CD4-positive, alpha-beta T cell treated with Interleukin-10 for 1 hour (primary cell): ENCODE data around the gene BANP.
A peak's percentile ranks its signal among the peaks of the same experiment; 100 is the strongest.
"Not testable (repeated sequence)": the region's sequence is repeated elsewhere in the genome, so short reads cannot be mapped to it uniquely, and the experiment has no call there.

Experiments
- DNase-seq: peaks from one replicate; pipeline ENCODE4 v3.0.0-alpha.2; 2020

The BANP gene

DNA sequence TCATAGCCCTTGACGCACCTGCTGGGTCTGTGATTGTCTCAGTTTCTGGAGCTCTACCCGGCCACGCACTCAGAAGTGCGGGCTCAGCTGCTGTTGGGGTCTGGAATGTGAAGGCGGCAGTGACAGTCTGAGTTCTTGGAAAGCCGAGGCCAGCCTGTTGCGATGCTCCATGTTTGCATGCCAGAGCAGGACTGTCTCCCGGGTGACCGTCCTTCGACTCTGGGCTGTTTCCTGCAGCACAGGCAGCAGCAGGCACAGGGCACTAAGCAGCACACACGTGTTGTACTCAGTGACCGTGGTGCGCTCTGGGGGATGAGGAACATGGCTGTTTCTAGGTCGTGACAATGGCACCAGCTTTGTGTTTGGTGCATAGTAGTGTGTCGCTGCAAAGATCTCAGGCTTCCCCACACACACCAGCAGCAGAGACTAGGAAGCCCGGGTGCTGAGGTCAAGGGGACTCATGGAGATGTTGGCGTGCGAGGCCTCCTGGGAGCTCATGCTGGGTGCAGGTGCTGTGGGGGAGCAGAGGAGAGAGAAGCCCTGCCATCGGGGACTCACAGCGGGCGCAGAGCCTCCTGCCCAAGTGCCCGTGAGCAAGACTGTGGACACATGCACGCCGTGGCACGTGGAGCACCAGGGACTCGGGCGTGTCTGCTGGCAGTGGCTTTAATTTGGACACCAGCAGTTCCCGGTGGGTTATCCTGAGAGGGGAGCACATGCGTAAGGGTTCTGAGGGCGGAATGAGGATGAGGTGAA is 84.8 kb downstream of the BANP start:
- DNase-seq: not testable (repeated sequence)

DNA sequence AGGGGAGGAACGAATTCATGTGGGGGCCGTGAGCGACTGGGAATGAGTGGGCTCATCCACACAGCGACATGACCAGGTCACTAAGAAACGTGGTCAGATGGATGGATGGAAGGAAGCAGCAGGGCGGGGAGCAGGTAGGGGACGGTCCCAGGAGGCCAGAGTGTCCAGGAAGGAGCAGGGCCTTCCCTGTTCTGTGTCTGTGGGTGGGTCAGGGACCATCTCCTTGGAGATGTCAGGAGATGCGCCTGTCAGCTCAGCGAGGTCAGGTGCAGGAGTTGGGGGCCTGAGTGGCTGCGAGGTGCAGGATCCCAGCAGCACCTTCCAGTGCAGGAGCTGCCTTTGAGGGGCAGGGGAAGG is 85.4 kb downstream of the BANP start:
- not testable (repeated sequence) for DNase-seq

DNA sequence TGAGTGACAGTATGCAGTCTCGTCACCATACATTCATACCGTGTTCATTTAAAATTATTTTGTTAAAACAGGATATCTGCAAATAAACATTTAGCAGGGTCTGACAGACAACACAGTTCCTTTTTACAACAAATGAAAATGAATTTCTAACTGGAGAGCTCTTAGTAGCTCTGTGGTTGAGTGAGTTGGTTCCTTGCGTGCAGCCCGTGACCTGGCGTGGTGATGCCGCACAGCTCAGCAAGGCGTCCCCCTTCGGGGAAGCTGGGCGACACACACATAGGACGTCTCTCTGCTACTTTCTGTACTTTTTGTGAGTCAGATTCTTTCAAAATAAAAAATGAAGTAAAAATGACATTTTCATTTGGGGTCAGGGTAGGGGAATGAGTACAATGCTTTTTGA is 86.1 kb downstream of the BANP start:
- not testable (repeated sequence) for DNase-seq

DNA sequence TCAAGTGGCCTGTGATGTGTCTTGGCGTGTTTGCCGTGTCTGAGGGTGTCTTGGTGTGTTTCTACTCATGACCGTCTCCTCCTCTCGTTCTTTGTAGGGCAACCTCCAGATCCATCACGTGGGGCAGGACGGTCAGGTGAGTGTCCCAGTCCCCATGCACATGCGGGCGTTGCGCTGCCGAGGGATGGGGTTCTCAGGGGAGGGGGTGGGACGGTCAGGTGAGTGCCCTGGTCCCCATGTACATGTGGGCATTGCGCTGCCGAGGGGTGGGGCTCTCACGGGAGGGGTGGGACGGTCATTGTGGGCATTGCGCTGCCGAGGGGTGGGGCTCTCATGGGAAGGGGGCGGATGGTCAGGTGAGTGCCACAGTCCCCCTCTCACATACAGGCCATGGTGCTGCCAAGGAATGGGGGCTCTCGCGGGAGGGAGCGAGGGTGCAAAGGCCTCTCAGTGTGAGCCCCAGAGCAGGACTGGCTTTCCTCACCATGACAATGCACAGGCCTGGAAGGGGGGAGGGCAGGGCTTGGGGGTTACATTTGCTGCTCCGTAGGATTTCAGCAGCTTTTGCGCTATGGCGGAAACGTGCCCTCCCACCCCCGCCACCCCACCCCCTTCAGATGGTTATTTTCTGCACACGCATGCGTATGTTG is 86.8 kb downstream of the BANP start:
- not testable (repeated sequence) for DNase-seq

DNA sequence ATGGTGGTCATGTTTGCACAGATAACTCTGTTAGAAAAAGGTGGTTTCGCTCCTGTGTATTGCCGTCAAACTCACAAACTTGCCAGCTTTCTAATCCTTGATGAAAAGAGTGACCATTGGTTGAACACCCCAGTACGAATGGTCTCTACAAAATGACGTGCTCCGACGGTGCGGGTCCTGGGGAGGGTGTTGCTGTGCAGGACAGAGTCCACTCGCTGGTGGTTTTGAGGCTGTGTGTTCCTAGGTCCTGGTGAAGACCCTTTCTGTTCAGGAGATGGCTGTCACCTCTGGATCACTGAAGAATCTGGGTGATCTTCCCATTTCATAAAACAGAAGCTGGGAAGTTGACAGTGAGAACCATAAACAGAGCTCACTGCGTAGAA is 87.3 kb downstream of the BANP start:
- DNase-seq: not testable (repeated sequence)

DNA sequence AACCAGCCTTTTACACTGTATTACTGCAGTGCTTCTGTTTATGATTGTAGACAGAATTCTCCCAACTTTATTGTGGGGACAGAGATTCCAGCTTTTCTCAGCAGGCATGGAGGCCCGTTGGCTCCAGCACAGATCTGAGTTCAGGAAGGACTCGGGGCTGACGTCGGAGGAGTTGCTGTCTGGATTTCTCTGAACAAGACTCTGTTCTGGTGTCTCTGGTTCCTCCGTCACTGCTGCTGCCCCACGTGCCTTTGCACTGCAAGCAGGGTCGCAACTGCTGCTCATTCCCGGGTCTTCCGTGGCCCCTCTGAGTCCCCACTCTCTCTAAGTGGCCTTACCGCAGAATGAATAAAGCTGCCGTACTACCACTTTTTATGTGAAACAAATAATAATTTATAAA is 88.4 kb downstream of the BANP start:
- DNase-seq: no peak

DNA sequence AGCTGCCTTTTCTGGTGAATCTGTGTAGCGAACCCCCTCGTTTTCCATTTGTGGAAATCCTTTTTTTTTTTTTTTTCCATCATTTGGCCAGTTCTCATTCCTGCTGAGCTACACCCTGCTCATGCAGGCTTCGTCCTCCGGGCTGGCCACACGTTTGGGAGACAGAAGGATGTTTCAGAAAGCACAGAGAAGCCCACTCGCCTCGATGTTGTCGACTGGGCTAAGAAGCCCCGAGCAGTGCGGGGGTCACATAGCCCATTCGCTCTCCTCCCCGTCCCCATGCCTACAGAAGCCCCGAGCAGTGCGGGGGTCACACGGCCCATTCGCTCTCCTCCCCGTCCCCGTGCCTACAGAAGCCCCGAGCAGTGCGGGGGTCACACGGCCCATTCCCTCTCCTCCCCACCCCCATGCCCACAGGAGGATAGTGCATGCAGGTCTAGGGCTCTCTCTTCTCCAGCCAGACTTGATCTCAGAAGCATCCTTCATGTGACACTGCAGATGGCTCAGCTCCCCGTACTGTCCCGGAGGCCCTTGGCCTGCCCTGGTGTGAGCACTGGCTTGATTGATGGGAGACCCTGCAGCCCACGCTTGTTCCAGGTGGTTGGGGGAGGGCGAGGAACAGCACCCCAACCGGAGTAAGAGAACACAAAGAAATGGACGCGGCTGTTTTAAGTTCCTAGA is 89.1 kb downstream of the BANP start:
- not testable (repeated sequence) for DNase-seq

DNA sequence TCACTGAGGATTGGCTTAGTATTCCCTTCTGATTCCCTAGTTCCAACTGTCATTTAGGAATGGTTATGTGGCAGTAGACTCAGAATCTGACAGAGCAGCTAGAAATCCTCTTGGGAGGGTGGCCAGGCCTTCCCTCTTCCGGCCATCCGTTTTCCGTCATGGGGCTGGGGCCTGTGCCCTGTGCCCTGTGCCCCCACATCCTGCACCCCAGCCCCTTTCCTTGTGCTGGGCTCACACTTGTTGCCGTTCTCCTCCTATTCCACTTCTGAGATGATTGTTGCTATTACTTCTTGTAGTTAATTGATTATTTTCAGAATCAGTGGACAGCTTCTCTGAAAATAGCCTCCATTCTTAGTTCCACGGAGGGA is 89.6 kb downstream of the BANP start:
- DNase-seq: not testable (repeated sequence)

DNA sequence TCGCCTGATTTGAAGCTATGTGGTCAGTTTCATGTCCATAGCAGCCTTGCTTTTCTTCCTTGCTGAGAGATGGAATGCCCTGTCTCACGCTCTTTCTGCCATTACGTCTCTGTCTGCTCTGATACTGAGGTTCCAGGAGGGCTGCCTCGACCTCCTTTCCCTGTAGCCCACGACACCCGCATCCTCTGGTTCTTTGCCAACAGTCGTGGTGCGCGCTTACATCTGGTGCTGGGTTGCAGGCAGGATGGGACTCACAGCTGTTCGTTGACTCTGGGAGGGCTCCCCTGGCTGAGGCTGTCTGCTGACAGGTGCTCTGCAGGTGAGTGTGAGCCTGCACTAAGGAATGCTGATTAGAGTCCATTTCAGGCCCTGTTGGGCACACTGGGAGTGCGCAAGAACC is 90.3 kb downstream of the BANP start:
- not testable (repeated sequence) for DNase-seq

DNA sequence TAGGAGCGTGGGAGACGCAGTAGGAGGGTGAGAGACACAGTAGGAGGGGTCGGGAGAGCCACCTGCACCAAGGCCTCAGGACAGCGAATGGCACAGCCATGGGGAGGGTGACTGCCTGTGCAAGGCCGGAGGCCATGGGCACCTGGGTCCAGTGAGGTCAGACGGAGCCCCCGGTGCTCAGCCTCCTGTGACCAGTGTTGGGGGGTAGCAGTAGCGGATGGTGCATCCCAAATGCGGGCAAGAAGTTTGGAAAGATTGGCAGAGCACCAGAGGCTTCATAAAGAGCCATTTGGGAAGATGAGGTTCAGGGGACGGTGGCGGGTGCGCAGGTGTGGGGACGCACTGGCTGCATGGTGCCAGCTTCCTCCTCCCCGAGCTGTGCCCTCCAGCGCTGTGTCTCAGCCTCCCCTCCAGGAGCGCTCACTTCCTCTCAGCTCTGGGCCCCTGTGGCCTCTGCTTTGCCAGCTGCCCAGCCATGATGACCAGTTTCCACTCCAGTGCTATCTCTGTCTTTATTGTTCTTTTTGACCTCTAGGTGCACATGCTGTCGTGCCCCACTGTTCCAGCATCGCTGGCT is 90.8 kb downstream of the BANP start:
- DNase-seq: not testable (repeated sequence)

DNA sequence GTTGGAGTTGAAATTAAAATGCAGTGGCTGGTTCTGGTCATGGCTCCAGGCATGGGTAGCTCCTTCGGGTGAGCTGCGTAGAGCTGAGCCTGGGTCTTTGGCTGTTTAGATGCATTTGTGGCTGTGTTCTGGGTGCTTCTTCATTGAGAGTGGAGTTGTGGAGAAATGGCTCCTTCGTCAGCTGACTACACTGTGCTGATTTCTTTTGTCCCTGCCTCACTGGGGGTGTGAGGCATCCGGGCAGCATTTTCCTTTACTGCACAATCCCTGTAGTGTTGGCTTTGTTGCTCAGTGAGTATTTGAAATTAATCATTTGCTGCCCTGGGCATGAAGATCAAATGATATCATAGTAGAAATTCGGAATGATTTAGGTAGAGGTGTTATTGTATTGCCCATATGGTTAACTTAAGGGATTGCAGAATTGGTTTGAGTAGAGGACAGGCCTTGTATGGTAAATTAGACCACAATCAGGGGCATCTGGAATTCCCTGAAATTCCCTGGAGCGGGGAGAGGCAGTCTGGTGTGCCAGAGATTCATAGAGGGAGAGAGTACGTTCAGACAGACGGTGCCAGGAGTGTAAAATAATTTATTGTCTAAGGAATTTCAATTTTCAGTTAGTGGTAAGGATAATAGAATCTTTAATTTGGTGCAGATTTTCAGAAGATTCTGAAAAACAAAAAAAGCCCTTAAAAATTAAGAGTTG is 92.1 kb downstream of the BANP start:
- not testable (repeated sequence) for DNase-seq

DNA sequence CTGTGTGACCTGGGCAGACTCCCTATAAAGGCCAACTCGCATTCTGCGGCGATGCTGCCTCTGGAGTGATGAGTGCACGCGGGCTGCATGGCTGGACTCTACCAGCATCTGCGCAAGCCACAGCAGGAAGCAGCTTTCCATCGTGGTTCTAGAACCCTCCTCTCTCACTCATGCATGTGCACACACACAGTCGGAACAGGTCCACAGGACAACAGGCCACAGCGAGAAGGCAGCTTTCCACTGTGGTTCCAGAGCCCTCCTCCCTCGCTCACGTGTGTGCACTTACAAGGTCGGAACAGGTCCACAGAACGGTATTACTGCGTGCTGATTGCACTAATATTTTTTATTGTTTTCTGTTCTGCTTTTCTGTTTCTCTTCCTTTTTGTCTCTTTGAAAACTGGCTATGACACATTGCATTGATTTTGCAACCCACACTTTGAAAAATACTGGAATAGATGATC is 92.9 kb downstream of the BANP start:
- not testable (repeated sequence) for DNase-seq

DNA sequence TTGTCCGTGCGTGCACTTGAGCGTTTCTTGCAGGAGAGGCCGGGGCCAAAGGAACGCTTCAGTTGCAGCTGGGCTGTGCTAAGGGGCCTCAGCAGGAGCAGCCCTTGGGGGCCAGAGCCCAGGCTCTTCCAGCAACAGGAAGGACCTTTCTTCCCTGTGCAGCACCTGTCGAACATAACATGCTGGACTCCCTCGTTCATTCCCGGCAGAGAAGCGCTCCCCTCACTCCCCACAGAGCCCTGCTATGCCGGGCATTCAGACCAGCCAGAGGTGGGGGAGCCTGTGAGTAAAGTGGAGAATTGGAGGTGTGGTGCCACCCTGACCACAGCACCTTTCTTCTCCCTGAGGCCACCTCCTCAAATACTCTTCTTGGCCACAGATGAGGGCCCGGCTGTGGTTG is 94.1 kb downstream of the BANP start:
- DNase-seq: not testable (repeated sequence)

DNA sequence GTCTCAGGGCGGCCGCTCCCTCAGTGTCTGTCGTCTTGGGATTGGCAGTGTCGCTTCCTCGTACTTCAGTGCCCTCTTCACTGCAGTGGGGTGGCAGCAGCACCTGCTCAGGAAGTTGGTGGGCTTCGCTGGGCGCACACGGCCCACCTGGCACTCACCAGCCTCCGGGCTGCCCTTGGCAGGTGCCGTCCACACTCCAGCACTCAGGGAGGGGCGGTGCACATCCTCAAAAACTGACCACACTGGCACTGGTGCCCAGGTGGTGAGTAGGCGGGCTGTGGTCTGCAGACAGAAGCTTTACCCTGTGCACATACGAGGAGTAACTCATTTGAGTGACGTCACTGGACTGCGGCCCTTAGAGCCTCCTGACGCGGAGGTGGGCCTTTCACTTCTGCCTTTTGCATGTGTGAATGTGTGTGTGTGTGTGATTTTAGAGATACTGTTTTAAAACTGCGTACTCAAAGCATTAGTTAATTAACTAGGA is 94.6 kb downstream of the BANP start:
- peak; percentile 26 for DNase-seq

DNA sequence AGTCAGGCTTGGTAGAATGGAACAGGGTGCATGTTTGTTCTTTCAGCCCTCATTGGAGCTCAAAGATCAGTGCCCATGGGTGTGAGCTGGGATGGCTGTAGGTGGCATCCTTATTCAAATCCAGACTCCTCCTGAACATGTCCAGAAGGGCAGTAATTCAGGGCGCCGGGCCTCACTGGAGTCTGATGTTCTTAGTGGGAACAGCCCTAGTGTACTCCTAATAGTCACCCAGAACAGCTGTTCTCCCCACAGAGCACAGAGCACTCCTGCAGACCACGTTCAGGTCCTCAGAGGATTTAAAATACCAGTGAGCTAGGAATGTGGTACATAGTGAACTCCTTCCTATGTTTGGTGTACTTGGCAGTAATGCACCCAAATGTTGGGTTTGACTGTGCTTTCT is 96.2 kb downstream of the BANP start:
- no peak for DNase-seq

DNA sequence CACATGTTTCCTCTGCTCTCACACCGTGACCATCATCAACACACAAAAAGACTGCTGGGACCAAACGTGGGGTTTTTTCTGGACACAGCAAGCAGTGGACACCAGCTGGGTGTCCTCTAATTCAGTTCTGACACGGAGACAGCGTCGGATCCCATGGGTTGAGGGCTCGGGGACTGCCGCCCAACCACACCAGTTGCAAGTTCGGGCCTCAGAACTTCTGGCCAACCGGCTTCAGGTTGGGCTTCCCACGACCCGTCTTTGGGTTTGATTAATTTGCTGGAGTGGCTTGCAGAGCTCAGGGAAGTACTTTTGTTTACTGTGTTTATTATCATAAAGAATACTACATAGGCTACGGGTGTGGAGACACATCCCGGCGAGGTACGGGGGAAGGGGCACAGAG is 97.8 kb downstream of the BANP start:
- no peak for DNase-seq

DNA sequence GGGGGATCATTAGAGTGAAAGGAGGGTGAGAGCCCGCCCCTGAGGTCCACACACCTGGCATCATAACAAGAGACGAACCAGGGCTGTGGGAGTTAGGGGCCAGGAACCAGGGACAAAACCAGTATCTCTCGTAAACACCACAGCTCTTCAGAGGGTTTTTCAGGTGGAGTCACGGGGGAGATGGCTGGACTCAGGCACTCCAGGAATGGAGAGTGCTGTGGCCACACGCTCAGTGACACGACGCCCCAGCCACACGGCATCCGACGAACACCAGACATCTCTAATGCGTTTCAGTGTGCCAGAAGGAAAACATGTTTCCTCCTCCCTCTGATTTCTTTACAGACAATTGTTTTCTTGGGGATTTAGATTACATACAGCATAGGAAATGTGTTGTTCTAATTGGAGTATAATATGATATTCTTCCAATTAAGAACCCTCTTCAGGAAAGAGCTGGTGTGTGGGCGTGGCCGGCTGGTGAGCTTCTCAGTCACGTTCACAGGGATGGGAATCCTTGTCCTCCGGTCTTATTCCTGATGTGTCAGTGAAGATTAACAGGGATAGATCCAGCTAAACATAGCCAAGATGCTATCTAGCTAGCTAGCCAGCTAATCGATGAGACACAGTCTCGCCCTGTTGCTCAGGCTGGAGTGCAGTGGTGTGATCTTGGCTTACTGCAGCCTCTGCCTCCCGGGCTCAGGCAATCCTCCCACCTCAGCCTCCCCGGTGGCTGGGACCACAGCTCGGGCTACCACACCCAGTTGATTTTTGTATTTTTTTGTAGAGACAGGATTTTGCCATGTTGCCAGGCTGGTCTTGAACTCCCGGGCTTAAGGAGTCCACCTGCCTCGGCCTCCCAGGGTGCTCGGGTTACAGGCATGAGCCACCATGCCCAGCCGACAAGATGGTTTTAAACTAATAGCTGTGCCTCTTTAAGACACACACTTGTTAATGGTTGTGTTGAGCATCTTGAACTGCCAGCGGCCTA is 98.6 kb downstream of the BANP start:
- DNase-seq: no peak

DNA sequence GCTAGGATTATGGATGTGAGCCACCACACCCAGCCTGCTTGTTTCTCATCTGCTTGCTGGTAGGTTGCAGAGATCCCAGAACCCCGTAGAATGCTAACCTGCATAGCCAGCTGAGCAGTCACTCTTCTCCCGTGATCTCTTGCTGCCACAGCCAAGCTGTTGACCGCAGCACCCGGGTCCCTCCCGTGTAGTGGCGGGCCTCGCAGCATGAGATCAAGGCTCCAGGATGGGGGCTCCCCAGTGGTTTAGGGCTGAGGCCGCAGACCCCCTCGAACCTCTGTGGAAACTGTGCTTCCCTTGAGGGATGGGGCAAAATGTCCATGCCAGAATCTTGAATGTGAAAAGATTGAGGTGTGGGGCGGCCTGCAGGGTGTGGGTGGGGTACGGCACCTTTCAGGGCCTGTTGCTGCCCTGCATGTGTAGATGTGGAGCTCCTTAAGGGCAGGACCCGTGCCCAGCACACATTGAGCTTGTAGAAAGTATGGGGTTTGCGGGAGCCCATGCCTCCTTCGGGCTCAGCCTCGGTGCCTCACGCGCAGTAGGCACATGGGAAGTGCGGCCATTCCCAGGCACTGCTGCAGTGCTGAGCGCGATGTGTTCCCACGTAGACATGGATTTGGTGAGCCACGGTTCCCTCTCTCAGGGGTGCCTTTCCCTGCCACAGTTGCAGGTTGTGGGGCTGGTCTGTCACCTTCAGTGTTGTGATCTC is 99.9 kb downstream of the BANP start:
- no peak for DNase-seq

DNA sequence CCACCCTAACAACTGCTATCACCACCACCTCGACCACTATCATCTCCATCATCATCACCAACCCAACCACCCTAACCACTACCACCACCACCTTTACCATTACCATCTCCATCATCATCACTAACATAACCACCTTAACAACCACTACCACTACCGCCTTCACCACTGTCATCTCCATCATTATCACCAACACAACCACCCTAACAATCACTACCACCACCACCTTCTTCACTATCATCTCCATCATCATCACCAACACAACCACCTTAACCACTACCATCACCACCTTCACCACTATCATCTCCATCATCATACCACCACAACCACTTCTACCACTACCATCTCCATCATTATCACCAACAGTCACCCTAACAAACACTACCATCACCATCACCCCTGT is 101.4 kb downstream of the BANP start:
- no peak for DNase-seq

DNA sequence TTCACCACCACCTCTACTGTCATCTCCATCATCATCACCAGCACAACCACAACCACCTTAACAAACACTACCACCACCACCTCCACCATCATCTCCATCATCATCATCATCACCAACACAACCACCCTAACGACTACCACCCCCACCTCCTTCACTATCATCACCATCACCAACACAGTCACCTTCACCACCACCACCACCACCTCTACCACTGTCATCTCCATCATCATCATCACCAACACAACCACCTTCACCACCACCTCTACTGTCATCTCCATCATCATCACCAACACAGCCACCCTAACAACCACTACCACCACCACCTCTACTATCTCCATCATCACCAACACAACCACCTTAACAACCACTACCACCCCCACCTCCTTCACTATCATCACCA is 102.2 kb downstream of the BANP start:
- not testable (repeated sequence) for DNase-seq

DNA sequence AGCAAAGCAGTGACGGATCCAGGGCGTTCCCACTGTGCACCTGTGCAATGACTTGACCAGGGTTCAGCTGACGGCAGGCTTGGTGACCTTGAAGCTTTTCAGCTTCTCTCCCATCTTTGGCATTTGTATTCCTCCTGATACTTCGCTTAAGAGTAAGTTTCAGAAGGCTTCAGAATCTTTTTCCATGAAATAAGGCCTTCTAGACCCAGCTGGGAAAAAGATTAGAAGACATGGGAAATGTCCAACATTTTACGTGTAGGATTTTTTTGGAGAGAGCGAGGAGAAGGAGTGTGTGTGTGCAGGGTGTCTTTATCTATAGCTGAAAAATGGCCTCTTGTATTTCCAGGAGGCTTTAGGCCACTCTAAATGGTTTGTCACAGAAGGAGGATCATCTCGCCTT is 104.1 kb downstream of the BANP start:
- no peak for DNase-seq
